SK-N-MC (cell line): Measurements from ENCODE around the gene CDH4.

Experiments used
- DNase-seq: peaks from one replicate; pipeline ENCODE4 v3.0.0-alpha.2; 2011; ENCODE audit warnings: low read depth, low spot score
- H3K27ac ChIP-seq: fragments of 200-600 bp; sonication (generic); 2 replicates; pipeline ENCODE4 v1.5.1; 2016; ENCODE audit warnings: mixed run types
- H3K36me3 ChIP-seq: fragments of 200-600 bp; sonication (generic); 2 replicates; pipeline ENCODE4 v1.6.1; 2017; ENCODE audit warnings: antibody characterized with exemption, low read length, mixed read lengths; ENCODE audit not compliant: insufficient read depth
- H3K4me3 ChIP-seq: fragments of 200-600 bp; sonication (generic); 2 replicates; pipeline ENCODE4 v1.5.1; 2016
- H3K9ac ChIP-seq: fragments of 200-600 bp; sonication (generic); 2 replicates; pipeline ENCODE4 v1.8.0; 2017; ENCODE audit warnings: mixed run types, mixed read lengths; ENCODE audit not compliant: insufficient read length
- H3K9me3 ChIP-seq: fragments of 200-600 bp; sonication (generic); 2 replicates; pipeline ENCODE4 v1.6.1; 2017; ENCODE audit warnings: low read depth, mild to moderate bottlenecking, antibody characterized with exemption, low read length, moderate library complexity, mixed read lengths
- EZH2 ChIP-seq: fragments of 200-600 bp; sonication (generic); IDR thresholded peaks from one replicate; pipeline ENCODE4 v1.6.1; 2017; ENCODE audit warnings: antibody characterized with exemption
- FOXP2 ChIP-seq: optimal IDR thresholded peaks from 2 replicates; pipeline ENCODE3; 2011; ENCODE audit warnings: mild to moderate bottlenecking, moderate library complexity; ENCODE audit not compliant: insufficient read depth; ENCODE audit errors: extremely low read length, control extremely low read depth
- POLR2AphosphoS5 ChIP-seq: IDR thresholded peaks from 2 replicates; pipeline ENCODE4 v1.6.1; 2012; ENCODE audit warnings: mild to moderate bottlenecking, low read depth, low read length, borderline replicate concordance

The CDH4 gene

DNA sequence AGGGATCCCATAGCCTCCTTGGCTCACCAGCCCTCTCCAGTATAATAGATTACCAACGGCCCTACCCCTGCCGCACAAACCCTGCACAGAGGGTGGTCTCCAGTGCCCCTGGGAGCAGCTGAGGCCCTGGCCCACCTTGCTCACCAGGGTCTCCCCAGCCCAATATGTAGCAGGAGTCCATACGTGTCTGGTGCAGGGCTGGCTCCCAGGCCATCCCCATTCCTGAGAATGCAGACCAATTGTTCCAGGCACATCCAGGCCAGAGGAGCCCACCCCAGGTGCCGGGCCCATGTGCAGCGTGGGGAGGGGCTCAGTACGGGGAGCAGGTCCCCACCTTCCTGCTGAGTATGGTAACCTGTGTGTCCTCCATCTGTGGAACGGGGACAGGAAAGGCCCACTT is 561.7 kb downstream of the CDH4 start:
- TF ChIP-seq EZH2 (no peak), FOXP2 (no peak), POLR2AphosphoS5 (no peak)

DNA sequence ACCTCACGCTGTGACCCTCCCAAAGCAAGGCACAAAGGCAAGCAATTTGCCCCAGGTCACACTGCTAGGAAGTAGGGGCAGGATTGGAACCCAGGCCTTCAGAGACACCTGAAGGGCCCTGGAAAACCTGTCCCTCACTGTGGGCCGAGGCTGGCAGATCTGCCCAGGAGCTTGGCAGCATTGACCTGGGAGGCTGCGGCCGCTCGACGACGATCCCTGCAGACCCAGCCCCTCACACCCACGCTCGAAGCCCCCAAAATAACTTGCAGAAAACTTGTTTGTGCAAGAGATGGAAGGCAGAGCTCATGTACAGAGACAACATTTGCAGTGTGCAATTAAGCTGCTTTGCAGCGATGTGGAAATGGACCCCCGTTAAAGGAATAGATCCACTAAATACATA is 562.2 kb downstream of the CDH4 start:
- no peak overlapping the region for H3K27ac ChIP-seq
- no peak for DNase-seq
- H3K9ac ChIP-seq, result no peak overlapping the region
- no peaks in the 10 kb centered on the region for H3K36me3 ChIP-seq
- no peaks in the 10 kb centered on the region for H3K9me3 ChIP-seq
- TF ChIP-seq EZH2 (no peak), FOXP2 (no peak), POLR2AphosphoS5 (no peak)
- no peak overlapping the region for H3K4me3 ChIP-seq

More for the DNA sequence above, 561.7 kb downstream of the CDH4 start:
- Histone ChIP-seq H3K4me3 (no peak overlapping the region), H3K9ac (no peak overlapping the region), H3K27ac (no peak overlapping the region), H3K36me3 (no peaks in the 10 kb centered on the region), H3K9me3 (no peaks in the 10 kb centered on the region)
- no peak for DNase-seq

DNA sequence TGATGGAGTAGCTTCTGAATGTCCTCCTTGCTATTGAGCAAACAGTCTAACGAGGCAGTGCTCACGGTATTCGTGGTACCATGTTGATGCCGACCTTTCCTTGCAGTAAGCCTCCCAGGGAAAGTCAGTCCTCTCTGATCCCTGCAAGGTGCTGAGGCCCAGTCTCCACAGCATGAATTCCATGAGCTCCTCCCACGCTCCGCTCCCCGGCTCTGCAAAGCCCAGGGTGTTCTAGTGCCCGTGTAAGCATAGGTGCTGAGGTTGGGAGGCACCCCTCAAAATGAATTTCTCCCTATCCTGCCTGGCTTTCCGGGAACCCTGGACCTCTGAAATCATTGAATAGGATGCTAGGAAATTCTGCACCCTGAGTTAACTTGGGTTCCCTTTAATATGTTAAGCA is 562.7 kb downstream of the CDH4 start:
- no peak for TF ChIP-seq FOXP2
- no peak for TF ChIP-seq POLR2AphosphoS5
- TF ChIP-seq EZH2, result no peak
- no peak overlapping the region for H3K27ac ChIP-seq

DNA sequence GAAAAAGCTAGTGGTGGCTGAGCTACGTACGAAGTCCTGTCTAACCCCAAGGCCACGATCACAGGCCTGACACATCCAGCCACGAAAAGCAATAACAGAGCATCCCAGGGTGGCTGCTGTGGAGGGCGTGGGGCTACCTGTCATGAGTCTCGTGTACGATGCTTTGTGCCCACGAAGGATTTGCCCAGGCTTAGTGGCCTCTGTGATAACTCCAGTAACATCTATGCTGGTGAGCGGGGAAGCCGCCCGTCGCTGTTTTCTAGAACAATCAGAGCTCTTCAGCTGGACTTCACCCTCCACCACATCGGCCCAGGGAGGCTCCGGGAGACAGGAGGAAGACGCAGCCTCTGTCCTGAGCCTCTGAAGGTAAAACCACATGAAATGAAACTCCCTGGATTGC is 563.1 kb downstream of the CDH4 start:
- TF ChIP-seq POLR2AphosphoS5 (no peak), FOXP2 (no peak), EZH2 (no peak)
- Histone ChIP-seq H3K4me3 (no peak overlapping the region), H3K9me3 (no peaks in the 10 kb centered on the region), H3K9ac (no peak overlapping the region), H3K27ac (no peak overlapping the region), H3K36me3 (no peaks in the 10 kb centered on the region)
- no peak for DNase-seq

More for the DNA sequence above, 562.7 kb downstream of the CDH4 start:
- Histone ChIP-seq H3K4me3 (no peak overlapping the region), H3K9ac (no peak overlapping the region), H3K36me3 (no peaks in the 10 kb centered on the region), H3K9me3 (no peaks in the 10 kb centered on the region)
- DNase-seq, result no peak

DNA sequence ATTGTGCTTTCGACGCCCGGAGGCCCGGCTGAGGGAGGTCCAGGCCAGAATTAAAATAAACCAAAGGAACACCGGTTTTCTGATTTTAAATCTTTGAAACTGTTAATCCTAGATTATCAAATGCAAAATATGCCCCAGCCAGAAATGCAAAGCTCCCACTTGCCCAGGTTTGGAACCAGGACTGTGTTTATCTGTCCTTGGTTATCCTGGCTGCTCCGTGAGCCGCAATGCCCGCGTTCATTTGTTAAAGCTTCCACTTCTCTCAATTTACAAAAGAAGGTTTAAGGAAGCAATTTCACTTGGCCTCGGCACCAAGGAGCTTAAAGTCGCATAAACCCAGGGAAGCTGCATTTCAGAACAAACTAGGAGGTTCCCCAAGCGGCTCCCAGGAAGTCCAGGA is 563.6 kb downstream of the CDH4 start:
- Histone ChIP-seq H3K9ac (no peak overlapping the region), H3K36me3 (no peaks in the 10 kb centered on the region), H3K27ac (no peak overlapping the region), H3K4me3 (no peak overlapping the region), H3K9me3 (no peaks in the 10 kb centered on the region)
- no peak for TF ChIP-seq EZH2
- no peak for TF ChIP-seq FOXP2
- TF ChIP-seq POLR2AphosphoS5, result no peak
- DNase-seq, result no peak

DNA sequence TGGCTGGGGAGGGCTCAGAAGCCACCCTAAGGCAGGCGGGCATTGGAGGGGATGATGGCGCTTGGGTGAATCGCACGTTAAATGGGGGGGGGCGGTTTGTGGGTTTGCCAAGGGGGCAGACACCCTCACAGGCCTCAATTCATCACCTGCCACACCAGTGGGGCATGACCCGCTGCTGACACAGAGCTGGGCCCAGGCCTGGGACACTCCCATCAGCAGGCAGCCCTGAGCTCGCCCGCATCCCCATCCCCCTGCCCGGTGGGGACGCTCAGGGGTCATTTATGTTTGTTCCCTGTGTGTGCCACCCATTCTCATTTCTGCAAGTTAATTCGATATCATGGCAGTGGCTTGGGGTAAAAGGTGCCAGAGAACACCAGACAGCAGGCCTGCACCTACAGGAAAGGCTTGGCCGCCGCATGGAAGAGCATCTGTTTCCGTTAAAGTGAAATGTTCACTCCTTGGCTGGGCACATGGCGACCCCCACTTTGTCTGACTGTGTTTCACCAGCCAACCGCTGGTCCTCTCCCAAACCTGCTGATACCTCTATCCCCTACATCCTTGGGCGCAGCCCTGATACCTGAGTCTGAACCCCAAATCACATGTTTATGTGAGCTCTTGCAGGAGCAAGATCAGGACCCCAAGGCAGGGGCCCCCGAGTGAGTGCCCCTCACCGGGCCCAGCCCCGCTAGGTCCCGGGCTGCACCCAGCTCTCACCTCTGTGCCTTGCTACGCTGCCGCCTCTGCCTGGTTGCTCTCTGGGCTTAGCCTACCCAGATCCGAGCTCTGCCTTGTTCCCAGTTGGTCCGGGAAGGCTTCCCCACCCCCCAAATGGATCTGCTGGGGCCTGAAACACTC is 564.8 kb downstream of the CDH4 start:
- Histone ChIP-seq H3K9me3 (no peaks in the 10 kb centered on the region), H3K36me3 (no peaks in the 10 kb centered on the region), H3K9ac (no peak overlapping the region), H3K27ac (no peak overlapping the region), H3K4me3 (no peak overlapping the region)
- no peak for DNase-seq
- TF ChIP-seq EZH2 (no peak), FOXP2 (no peak), POLR2AphosphoS5 (no peak)

DNA sequence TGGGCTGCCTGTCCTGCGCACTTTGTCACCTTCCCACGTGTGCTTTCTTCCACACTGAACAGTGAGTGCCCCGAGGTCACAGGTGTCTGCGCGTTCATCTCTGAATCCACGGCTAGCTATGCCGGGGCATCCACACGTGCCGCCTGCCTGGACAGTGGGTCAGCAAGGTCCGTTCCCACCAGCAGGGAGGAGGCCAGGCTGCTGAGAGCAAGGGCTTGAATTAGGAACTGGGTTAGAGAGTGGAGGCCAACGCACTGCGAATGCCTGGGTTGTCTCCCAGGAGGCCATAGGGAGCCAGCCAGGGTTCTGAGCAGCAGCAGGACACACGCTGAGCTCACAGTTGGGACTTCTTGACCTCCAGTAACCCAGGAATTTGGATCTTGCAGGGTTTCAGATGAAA is 565.5 kb downstream of the CDH4 start:
- DNase-seq, result no peak
- Histone ChIP-seq H3K9ac (no peak overlapping the region), H3K4me3 (no peak overlapping the region), H3K9me3 (no peaks in the 10 kb centered on the region), H3K27ac (no peak overlapping the region), H3K36me3 (no peaks in the 10 kb centered on the region)
- no peak for TF ChIP-seq FOXP2
- no peak for TF ChIP-seq EZH2
- no peak for TF ChIP-seq POLR2AphosphoS5

DNA sequence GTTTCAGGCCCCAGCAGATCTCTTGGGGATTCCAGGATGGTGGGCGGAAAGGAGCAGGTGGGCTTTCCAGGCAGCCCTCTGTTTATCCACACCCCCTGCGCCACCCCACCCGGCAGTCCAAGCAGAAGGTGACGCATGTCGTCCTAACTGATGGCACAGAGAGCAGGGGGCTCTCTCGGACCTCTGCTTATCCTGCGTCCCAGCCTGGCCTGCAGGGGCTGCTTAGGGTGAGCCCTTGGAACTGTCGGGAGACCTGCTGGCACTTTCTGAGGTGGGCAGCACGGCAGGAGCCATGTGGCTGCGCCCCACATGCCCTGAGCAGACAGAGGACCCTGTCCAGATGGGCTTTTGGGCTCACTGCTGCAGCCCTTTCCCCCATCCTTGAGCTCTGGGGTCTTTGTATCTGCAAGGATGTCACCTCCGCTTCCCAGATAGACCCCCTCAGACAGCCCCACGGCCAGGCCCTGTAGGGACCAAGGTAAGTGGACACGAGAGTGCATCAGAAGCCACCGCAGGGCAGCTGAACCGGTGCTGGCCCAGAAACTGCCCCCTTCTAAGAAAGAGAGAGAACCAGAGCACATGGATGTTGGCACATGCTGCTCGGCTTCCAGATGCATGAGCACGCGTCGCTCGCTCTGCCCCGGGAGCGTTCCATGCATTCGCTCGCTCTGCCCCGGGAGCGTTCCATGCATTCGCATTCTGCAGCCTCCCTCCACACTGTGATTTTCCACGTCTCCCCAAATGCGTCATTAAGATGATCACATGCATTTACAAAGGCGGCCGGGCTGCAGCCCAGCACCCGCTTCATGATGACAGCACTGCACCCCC is 566.9 kb downstream of the CDH4 start:
- DNase-seq, result no peak
- no peaks in the 10 kb centered on the region for H3K36me3 ChIP-seq
- TF ChIP-seq FOXP2 (no peak), EZH2 (no peak), POLR2AphosphoS5 (no peak)
- H3K4me3 ChIP-seq, result no peak overlapping the region
- H3K9ac ChIP-seq, result no peak overlapping the region
- no peaks in the 10 kb centered on the region for H3K9me3 ChIP-seq
- no peak overlapping the region for H3K27ac ChIP-seq

DNA sequence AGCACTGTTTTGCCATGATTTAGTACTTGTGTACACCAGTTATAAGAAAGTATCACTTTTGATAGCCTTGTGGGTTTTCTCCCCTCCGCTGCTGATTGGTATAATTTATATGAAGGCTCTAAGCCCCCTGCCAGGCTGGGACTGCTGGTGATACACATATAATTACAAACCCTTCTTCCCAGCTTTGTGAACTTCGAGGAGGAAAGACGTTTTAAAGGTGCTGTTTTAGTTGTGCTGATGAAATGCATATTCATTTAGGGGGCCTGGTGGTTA is 567.4 kb downstream of the CDH4 start:
- no peak for TF ChIP-seq POLR2AphosphoS5
- Histone ChIP-seq H3K36me3 (no peaks in the 10 kb centered on the region), H3K27ac (no peak overlapping the region), H3K9ac (no peak overlapping the region), H3K9me3 (no peaks in the 10 kb centered on the region), H3K4me3 (no peak overlapping the region)
- DNase-seq, result no peak
